NOMO-1 treated with dmso at 0.1 percent for 144 hours (cell line): ENCODE data around the gene PLEK.
"Not testable (repeated sequence)": the region's sequence is repeated elsewhere in the genome, so short reads cannot be mapped to it uniquely, and the experiment has no call there.

Experiments used
- DNase-seq: peaks from one replicate; lab custom pipeline; 2025; ENCODE audit not compliant: unreplicated experiment; lab: John Stamatoyannopoulos, UW

PLEK gene

GRCh38 chr2:68438455-68439303 is 73.6 kb downstream of the PLEK start:
- DNase-seq = peak; percentile 24

DNA sequence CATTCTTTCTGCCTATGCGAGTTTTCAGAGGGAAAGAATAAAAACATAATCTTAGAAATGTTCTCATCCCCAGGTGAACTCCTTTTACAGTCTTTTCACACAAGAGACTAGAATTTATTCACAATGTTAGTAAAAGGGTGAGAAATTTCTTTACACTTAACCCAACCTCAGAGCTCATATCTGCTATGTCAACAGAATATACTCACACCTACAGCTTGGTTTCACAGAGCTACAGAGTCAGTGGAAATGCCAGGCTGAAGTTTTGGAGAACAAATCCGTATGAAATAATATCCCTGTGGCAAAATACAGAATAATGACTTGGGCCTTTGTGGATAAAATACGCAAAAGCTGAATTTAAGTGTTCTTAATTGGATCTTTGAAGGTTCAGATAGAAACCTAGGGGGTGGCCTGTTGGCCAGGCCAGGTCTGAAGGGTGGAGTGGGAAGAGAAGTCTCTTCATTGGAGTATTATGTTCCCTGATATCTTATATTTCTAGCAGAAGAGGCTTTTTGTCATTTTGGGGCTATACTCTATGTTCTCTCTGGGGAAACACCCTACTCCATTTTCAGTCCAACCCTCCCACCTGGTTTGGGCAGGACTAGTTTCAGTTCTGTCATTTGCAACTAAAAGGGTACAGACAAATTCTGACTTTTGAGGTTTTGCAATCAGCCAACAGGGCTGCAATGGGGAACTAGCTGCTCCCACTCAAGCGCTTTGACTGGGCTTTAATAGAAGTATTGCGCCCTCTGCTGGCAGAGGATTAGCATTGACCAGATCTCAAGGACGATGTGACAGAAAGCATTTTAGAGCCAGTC is 76.3 kb downstream of the PLEK start:
- peak; percentile 93 for DNase-seq

- no peak for DNase-seq
Observed at GRCh38 chr2:68441994-68442322, 76.9 kb downstream of the PLEK start.

- not testable (repeated sequence) for DNase-seq
Observed at GRCh38 chr2:68446425-68446824, 81.3 kb downstream of the PLEK start.
